ENCODE measurements around the gene CHRND. TPM values are rescaled to one million over a fixed set of nuclear protein-coding genes. Genes with fewer than 3 reads are reported as not detected.
A peak's percentile ranks its signal among the peaks of the same experiment; 100 is the strongest.

Gene CHRND
- total and polyA plus RNA-seq, 2 of the 8 experiments (the other 6 are each of a cell fraction or from before 2014, with no cell fraction given) = 0.24 TPM; not detected in 1

GRCh38 chr2:232498452-232498851 is 27.5 kb upstream of the CHRND start:
- Histone ChIP-seq H4K20me1 (replicated peaks in 1 of 2; ENCODE audit: control insufficient read depth in 1 of 2, insufficient read depth in 2 of 2, low read length in 2 of 2) (no peaks in the 10 kb centered on the region), H3K23ac (ENCODE audit: insufficient read length) (no peak overlapping the region), H4K8ac (ENCODE audit: extremely low read depth, insufficient read depth, low read length) (no peak overlapping the region), H3K4me3 (ENCODE audit: extremely low read depth in 1 of 4, insufficient read depth in 2 of 4, low read depth in 3 of 4, low read length in 4 of 4) (no peak overlapping the region), H3K36me3 (ENCODE audit: control insufficient read depth in 2 of 4, insufficient read depth in 4 of 4, low read length in 3 of 4) (no peaks in the 10 kb centered on the region), H2AK5ac (ENCODE audit: low read depth, low read length) (0 out of 2 replicates have a peak overlapping the region, but pooled peaks have one; percentile 82), H3K23me2 (ENCODE audit: low read depth, low read length) (peaks cover 9% of the 10 kb centered on the region), H3K4ac (replicated peaks; ENCODE audit: insufficient read length, low read depth, low read length) (no peak overlapping the region), H2BK20ac (ENCODE audit: low read length) (no peak overlapping the region), H2AFZ (ENCODE audit: low read length) (no peak overlapping the region), H3K27me3 (replicated peaks in 1 of 4; ENCODE audit: control insufficient read depth in 3 of 4, extremely low read depth in 1 of 4, insufficient read depth in 3 of 4, low read length in 3 of 4) (peaks cover 0 to 18% (median 12%) of the 10 kb centered on the region in 4 experiments; a peak in 6 of 7 replicates), H3K79me2 (ENCODE audit: control insufficient read depth in 1 of 2, insufficient read depth in 2 of 2, low read length in 2 of 2) (no peaks in the 10 kb centered on the region), H2BK120ac (replicated peaks; ENCODE audit: low read depth, low read length) (no peak overlapping the region), H2BK12ac (ENCODE audit: low read depth, low read length) (no peak overlapping the region), H3K27ac (ENCODE audit: low read depth, low read length) (no peak overlapping the region), H3K4me1 (replicated peaks in 1 of 4; ENCODE audit: control insufficient read depth in 3 of 4, insufficient read depth in 4 of 4, low read length in 3 of 4) (peaks cover 0 to 33% (median 8%) of the 10 kb centered on the region in 4 experiments; a peak in 6 of 7 replicates), H4K91ac (replicated peaks; ENCODE audit: insufficient read length, low read length) (no peak overlapping the region), H3K18ac (ENCODE audit: extremely low read depth, low read length) (no peak overlapping the region), H4K5ac (ENCODE audit: insufficient read length, low read depth, low read length) (no peak overlapping the region), H2BK15ac (ENCODE audit: low read length) (no peak overlapping the region), H3K9ac (replicated peaks in 1 of 4; ENCODE audit: extremely low read depth in 1 of 4, low read depth in 3 of 4, low read length in 3 of 4) (no peak overlapping the region), H3K9me3 (ENCODE audit: insufficient read depth in 2 of 2, low read depth in 1 of 2, low read length in 1 of 2) (no peaks in the 10 kb centered on the region), H3K4me2 (ENCODE audit: insufficient read depth in 1 of 2, low read depth in 2 of 2, low read length in 2 of 2) (no peak overlapping the region), H3K14ac (ENCODE audit: insufficient read length) (no peak overlapping the region), H3K56ac (replicated peaks; ENCODE audit: insufficient read length, low read depth, low read length) (no peak overlapping the region), H2BK5ac (ENCODE audit: low read depth, low read length) (no peak overlapping the region), H3K79me1 (ENCODE audit: low read depth, low read length) (no peaks in the 10 kb centered on the region)
- TF ChIP-seq SRF (IDR thresholded peaks at IDR 0.05; ENCODE audit: low read depth, low read length) (no peak), EP300 (IDR thresholded peaks at IDR 0.05; ENCODE audit: borderline replicate concordance in 1 of 2, low read depth in 2 of 2, low read length in 2 of 2) (no peak), SAP30 (IDR thresholded peaks at IDR 0.05; ENCODE audit: insufficient read depth, insufficient replicate concordance, low read length) (no peak), TAF1 (IDR thresholded peaks at IDR 0.05; ENCODE audit: low read depth, low read length) (no peak), TEAD4 (IDR thresholded peaks at IDR 0.05; ENCODE audit: low read depth, low read length) (no peak), BACH1 (IDR thresholded peaks at IDR 0.05; ENCODE audit: low read length) (no peak), BRCA1 (IDR thresholded peaks at IDR 0.05; ENCODE audit: low read depth, low read length) (no peak), CEBPB (IDR thresholded peaks at IDR 0.05; ENCODE audit: low read depth, low read length) (no peak)
- no peak for FAIRE-seq
- ChIA-PET POLR2A (ENCODE audit: partially characterized antibody) (interaction anchor here (0.7 to 0.8 kb wide), 2 partner anchors 26 to 98 kb away, joined by 3 read pairs; no protein-coding TSS in a partner anchor), CTCF (ENCODE audit: partially characterized antibody) (interaction anchor here (0.7 to 1.3 kb wide), 6 partner anchors 9 to 25 kb away, joined by 3 to 4 read pairs (median 3); partner anchors contain the start of gene PRSS56)
- 95 to 100% methylated on average over 1 to 3 of the region's 3 CpGs for WGBS, 2 experiments (ENCODE audit: extremely low coverage in 1 of 2, insufficient coverage in 1 of 2, insufficient read length in 1 of 2, insufficient replicate concordance in 2 of 2, low coverage in 1 of 2, low lambda C conversion rate in 2 of 2, missing lambda C conversion rate in 1 of 2)
- no peak for DNase-seq (ENCODE audit: low read depth in 1 of 2, low spot score in 2 of 2)
